Gastrocnemius medialis (tissue), 4 donors: ENCODE data around the gene XPOT.

ENCODE experiments used
- POLR2A ChIP-seq, 2 donors: fragments of 450-650 bp; IDR thresholded peaks; one replicate each; pipeline ENCODE4 v1.6.1; 2017; ENCODE audit warnings: antibody characterized with exemption in 2 of 2, mild to moderate bottlenecking in 2 of 2, moderate library complexity in 2 of 2
- TF ChIP-seq, protein P1 (sequence below), 5 experiments: fragments of 450-650 bp in 3 of 5; fragments of 200-600 bp in 2 of 5; sonication (generic) in 2 of 5; IDR thresholded peaks in 4 of 5; conservative IDR thresholded peaks in 1 of 5; 1 replicate in 4 of 5; 2 replicates in 1 of 5; pipeline ENCODE4 v1.5.1; 2016 to 2019; ENCODE audit warnings: antibody characterized with exemption in 5 of 5, mild to moderate bottlenecking in 3 of 5, moderate library complexity in 3 of 5

DNA sequence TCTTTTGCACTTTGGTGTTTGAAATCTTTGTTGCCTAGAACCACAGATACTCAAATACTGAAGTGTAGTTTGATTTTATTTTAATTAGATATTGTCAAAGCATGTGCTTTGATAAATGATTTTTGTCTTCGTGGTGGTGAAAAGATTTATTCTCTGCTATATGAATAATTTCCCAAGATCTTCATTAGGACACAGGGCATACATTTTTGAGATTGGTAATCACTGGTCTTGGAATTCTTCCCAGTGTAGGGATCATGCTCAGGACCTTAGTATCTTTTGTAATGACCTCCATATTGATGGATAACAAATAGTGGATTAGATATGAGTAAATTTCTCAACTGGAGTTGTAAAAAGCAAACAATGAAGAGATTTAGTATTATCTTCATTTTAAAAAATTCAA, 76.0 kb downstream of the XPOT start:
- TF ChIP-seq, protein P1, sequence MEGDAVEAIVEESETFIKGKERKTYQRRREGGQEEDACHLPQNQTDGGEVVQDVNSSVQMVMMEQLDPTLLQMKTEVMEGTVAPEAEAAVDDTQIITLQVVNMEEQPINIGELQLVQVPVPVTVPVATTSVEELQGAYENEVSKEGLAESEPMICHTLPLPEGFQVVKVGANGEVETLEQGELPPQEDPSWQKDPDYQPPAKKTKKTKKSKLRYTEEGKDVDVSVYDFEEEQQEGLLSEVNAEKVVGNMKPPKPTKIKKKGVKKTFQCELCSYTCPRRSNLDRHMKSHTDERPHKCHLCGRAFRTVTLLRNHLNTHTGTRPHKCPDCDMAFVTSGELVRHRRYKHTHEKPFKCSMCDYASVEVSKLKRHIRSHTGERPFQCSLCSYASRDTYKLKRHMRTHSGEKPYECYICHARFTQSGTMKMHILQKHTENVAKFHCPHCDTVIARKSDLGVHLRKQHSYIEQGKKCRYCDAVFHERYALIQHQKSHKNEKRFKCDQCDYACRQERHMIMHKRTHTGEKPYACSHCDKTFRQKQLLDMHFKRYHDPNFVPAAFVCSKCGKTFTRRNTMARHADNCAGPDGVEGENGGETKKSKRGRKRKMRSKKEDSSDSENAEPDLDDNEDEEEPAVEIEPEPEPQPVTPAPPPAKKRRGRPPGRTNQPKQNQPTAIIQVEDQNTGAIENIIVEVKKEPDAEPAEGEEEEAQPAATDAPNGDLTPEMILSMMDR (IDR thresholded peaks at IDR 0.05 in 4 of 5, conservative IDR thresholded peaks at IDR 0.05 in 1 of 5): no peak
- no peak for TF ChIP-seq POLR2A (IDR thresholded peaks at IDR 0.05)
